Measurements from ENCODE around the gene MCOLN1.

The MCOLN1 gene

DNA sequence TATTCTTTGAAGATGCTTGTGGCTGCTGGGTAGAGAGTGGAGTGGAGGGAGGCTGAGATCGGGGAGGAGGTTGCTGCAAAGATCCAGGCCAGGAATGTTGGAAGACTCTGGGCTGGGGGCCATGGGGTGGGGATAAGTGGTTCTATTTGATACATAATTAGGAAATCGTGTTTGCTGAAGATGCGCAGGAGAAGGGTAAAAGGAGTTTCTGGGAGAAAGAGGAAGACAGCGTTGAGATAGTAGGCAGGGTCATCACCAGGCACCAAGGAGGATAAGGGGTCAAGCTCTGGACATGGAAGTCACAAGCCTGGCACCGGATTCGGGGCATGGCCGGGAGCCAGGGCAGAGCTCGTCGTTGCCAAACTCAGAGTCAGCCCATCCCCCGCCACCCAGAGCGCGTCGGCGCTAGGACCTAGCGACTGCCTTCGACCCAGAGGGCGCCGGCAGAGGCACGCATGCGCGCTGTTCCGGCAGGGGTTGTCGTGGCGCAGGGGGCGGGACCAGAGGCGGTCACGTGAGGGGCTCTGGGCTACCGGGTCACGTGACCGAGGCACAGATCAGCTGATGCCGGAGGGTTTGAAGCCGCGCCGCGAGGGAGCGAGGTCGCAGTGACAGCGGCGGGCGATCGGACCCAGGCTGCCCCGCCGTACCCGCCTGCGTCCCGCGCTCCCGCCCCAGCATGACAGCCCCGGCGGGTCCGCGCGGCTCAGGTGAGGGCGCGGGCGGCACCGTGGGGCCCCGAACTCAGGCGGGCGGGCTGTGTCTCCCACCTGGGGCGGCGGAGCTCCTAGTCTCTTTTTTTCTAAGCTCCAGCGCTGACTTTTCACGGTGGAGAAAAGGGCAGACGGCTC is at the start of gene MCOLN1:
Gene MCOLN1 (plus strand): TSS at position 553 of the 851 bp plus-strand sequence. CDS start 127 bp downstream, at position 680.
- peak; percentile 90 to 96 for DNase-seq

DNA sequence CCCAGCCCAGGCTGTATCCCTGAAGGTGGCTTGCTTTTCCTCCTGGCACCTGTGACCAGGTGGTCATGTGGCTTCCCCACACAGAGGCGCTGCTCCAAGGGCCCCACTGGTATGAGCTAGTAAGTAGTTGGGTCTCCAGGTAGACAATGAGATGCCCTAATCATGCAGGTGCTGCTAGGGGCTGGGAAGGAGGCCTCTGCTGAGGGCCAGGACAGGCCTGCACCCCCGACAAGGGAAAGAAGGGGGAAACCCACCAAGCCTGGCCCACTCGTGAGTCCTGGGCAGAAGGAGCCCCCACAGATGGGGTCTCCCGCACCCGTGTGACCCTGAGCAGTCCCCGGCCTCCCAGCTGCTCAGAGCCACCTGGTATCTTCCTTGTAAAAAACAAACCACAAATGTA is 46.8 kb upstream of the MCOLN1 start:
- no peak for DNase-seq

DNA sequence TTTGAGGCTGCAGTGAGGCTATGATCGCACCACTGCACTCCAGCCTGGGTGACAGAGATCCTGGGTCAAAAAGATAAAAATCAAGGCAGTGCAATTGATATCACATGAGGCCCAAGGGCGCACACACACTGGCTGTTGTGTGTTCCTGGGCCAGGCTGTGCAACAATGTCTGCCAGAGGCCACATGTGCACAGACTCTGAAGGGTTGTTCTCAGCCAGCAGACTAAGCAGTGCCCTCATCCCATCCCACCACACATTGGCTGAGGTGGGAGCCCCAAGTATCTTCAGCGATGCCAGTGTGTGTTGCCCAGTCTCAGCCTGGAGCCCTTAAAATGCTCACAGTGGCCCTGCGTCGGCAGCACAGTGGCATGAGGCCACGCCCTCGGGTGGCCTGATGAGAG is 46.2 kb upstream of the MCOLN1 start:
- DNase-seq = no peak

DNA sequence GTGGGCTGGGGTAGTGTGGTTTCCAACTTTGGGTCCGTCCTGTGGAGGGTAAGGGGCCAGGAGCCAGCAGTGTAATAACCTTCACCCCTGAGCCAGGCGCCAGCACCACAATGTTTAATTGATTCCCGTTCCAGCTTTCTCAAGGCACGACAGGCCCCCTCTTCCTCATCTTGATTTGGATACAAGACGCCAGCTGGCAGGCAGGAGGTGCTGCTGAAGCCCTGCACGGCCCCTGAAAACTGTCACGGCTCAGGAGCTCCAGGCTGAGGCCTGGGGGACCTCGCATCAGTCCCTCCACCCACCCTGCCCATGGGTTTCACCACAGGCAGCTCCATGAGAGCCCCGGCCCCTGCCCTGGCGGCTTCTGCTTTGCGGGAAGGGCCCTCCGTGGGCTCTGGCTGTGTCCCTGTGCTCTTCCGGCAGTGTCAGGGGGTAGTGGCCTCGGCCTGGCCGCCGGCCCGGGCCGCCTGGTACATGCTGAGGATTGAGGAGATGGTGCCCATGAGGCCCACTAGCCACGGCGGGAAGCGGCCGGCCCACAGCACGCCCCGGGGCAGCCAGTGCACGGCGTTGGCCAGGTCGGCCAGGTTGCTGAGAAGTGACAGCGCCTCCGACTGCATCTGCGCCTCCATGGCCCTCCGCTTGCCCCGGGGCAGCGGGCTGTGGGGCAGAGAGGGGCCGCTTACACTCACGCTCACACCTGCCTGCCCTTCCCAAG is 45.5 kb upstream of the MCOLN1 start:
- no peak for DNase-seq

DNA sequence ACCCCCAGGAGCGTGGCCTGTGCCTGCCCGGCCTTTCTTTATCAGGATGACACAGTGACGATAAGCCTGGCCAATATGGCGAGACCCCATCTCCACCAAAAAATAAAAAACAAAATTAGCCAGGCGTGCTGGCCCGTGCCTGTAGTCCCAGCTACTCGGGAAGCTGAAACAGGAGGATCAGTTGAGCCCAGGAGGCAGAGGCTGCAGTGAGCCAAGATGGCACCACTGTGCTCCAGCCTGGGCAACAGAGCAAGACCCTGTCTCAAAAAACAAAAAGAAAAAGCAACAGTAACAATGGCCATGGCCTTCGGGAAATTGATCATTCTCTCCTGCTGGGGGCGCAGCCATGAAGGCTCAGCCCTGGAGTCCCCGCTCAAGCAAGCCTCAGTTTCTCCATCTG is 44.7 kb upstream of the MCOLN1 start:
- no peak for DNase-seq

DNA sequence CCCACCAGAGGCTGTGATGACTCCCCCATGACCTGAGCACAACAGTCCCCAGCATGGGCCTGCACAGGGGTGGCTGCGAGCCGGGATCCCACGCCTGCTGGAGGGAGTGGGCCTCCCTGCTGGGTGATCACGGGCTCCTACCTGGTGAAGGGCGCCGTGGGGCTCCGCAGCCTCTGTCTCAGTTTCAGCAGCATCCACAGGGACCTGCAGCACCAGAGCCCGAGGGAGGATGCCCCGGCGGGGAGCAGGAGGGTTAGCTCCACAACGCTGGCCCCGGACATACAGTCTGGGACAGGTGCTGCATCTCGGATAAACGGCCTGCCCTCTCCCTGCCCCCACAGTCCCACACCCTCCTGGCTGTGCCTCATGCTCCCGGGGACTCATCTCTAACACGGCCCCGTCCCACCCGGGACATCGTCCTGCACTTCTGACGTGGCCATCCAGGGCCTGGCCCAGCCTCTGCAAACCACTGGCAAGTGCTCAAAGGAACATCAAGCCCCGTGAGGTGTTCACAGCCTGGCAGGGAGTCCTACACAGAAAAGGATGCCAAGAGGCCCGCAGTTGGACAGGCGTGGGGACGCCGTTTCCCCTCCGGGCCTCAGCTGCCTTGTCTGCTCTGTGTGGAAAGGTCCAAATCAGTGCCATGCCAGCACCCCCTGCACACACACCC is 44.1 kb upstream of the MCOLN1 start:
- DNase-seq = no peak

DNA sequence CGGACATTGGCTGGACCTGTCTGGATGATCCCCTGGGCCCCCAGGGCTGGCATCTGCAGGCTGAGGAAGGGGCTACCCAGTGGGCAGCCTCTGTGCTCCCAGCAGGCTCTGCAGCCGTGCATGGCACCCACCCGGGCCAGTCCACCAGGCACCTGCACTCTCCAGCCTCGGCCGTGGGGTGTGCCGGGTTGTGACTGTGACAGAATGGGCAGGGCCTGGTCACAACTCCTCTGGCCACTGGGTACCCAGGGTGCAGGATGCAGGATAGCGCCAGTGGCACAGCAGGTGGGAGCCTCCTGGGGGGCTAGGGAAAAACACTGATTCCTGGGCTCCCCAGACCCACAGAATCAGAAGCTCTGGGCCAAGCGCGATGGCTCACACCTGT is 43.6 kb upstream of the MCOLN1 start:
- no peak for DNase-seq

DNA sequence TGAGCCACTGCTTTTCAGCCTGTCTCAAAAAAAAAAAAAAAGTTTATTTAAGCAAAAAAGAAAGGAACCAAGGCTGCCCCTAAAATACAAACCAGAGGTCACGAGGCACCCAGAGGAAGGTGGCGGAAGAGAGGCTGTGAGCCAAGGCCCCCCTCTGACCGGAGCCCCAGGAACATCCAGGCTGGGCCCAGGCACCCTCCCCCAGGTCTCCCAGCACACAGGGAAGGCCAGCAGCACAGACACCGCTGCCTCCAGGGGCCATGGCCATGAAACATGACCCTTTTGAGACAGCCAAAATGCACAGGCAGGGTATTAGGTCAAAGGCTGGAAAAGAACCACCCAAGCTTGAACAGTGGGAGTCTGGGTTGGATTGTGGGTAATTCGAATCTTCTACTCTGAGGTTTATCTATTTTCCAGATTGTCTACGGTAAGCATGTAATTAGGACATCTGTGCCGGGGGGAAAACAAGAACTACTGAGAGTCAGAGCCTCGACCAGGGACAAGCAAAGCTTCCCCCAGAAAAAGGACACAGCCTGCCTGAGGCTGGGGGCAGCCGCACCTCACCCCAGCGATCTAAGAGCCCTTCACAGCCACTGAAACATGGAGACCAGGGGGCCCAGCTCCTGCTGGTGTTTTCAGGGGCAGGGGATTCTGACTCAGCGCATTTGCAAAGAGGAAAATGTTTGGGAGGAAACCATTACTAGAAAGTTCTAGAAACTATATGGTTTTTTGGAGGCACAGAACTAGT is 42.0 kb upstream of the MCOLN1 start:
- DNase-seq = no peak

DNA sequence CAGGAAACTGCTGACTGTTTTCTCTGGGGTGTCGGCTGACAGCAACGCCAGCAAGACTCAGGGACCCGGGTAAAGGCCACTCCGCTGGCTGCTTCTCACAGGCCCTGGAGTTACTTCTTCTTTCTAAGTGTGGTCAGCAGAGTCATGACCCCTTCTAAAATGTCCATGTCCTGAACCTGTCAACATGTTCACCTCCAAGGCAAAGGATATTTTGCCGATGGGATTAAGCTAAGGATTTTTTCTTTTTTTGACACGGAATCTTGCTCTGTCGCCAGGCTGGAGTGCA is 41.5 kb upstream of the MCOLN1 start:
- no peak for DNase-seq

DNA sequence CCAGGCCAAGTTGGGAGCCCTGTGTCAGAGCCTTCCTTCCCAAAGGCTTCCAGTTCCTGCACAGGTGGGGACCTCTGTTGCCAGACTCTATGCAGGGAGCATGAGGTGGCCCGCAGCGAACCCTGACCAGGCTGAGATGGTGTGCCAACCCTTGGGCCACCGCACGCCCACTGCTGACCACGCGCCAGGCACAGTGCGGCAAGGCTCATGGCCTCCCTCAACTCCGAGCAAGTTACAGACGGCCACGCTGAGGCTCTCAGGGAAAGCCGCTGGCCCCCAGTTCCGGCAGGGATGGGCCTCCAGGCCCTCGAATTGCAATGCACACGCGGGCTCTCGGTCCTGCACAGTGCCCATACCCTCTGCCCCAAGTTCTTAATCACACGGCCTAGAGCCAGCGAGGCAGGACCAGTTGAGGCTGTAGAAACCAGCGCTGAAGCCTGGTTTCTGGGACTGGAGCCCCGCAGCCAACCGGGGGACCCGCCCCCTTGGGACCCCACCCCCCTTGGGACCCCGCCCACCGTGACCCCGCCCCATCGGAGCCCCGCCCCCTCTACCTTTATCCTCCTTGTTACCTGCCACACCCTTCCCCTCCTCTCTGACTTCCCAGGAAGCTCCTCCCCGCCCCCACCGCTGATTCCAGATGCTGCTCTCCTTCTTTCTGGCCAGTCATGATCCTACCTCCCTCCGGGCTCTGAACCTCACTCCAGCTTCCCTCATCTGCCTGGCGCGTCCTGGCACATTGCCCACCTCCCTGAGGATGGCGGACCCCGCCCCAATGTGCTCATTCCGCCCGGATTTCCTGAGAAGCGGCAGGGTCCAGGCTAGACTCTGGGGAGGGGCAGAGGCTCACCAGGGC is 39.6 kb upstream of the MCOLN1 start:
- no peak for DNase-seq

DNA sequence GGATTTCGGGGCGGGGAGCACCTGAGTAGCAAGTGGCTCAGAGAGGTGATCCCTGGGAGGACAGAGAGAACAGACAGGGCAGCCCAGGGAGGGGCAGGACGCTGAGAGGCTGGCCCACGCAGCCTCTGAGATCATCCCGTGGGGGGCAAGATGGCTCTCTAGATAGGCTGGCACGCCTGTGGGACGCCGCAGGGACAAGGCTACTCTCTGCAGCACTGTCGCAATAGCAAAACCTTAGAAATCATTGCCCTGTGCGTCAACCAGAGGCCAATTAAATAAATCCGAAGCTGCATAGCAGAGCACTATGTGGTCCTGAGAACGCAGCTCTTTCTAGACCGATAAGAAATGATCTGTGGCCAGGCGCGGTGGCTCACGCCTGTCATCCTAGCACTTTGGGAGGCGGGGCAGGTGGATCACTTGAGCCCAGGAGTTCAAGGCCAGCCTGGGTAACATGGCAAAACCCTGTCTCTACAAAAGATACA is 38.7 kb upstream of the MCOLN1 start:
- no peak for DNase-seq

DNA sequence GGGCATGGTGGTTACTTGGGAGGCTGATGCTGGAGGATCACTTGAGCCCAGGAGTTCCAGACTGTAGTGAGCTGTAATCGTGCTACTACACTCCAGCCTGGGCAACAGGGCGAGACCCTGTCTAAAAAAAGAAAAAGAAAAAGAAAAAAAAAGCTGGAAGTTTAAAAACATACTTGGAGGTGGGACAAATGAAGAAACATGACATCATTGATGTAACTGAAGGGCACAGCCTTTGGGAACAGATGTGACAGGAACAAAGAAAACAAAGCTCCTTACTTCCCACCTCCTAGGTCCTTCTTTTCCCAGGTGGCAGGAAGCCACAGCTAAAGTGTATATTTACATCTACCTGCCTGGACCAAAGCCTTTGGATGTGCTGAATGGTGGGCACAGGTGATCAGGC is 35.5 kb upstream of the MCOLN1 start:
- no peak for DNase-seq

DNA sequence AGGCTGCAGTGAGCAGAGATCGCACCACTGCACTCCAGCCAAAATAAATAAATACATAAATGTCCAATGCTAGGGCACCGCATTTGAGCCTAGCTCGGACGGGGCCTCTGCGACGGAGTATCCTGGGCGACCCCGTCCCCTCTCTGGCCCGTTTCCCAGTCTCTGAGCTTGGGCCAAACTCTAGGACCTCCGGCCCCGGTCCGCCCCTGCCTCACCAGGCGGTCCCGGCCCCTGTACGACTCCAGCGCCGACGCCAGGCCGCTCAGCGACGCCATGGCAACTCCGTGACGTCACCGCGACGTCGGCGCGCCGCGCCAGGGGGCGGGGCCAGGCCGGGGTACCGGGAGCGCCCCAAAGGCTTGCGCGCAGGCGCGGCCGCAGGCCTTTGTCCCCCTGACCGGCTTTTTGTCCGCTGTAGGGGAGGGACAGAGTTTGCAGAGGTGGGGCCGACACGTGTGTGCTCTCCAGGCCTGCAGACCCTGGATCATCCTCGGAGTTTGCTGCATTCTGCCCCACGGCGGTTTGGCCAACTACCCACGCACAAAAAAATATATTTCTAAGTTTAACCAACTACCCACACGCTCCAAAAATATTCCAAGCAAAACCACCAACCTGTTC is 33.6 kb upstream of the MCOLN1 start, which contains the start of gene PEX11G:
Gene PEX11G (minus strand): TSS at position 300 of the 618 bp plus-strand sequence. CDS start 25 bp downstream, at position 275.
- DNase-seq = peak; percentile 71

DNA sequence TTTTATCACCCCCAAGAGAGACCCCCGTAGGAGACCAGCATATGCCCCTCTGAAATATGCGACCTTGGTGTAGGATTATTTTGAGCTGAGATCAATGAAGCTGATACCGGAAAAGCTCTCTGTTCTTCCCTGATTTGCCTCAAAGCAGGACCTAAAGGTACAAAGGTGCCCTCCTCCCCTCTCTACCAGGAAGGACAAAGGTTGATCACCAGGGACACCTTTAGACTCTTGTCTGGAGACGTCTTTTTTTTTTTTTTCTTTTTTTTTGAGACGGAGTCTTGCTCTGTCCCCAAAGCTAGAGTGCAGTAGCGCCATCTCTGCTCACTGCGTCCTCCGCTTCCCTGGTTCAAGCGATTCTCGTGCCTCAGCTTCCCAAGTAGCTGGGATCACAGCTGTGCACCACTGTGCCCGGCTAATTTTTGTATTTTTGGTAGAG is 32.8 kb upstream of the MCOLN1 start:
- DNase-seq = no peak

DNA sequence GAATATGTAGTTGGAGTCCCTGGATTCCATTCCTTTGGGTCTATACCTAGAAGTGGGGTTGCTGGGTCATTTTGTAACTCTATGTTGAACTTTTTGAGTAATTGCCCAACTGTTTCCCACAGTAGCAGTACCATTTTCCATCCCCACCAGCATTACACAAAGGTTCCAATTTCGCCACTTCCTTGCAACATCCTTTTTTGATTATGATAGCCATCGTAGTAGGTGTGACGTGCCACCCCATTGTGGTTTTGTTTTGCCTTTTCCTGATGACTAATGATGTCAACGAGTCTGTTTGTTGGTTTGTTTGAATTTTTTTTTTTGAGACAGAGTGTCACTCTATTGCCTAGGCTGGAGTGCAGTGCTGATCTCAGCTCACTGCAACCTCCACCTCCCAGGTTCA is 30.3 kb upstream of the MCOLN1 start:
- peak; percentile 4 to 7 for DNase-seq

DNA sequence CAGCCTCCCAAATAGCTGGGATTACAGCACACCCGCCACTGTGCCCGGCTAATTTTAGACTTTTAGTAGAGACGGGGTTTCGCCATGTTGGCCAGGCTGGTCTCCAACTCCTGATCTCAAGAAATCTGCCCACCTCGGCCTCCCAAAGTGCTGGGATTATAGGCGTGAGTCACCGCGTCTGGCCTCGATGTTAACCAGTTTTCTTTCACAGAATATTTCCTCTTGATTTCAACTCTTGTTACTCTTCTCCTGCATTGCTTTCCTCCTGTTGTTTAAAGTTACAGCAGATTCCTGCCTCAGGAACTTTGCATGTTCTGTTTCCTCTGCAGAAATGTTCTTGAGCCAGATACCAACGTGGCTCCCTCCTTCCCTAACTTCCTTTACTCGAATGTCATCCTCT is 29.9 kb upstream of the MCOLN1 start:
- no peak for DNase-seq

DNA sequence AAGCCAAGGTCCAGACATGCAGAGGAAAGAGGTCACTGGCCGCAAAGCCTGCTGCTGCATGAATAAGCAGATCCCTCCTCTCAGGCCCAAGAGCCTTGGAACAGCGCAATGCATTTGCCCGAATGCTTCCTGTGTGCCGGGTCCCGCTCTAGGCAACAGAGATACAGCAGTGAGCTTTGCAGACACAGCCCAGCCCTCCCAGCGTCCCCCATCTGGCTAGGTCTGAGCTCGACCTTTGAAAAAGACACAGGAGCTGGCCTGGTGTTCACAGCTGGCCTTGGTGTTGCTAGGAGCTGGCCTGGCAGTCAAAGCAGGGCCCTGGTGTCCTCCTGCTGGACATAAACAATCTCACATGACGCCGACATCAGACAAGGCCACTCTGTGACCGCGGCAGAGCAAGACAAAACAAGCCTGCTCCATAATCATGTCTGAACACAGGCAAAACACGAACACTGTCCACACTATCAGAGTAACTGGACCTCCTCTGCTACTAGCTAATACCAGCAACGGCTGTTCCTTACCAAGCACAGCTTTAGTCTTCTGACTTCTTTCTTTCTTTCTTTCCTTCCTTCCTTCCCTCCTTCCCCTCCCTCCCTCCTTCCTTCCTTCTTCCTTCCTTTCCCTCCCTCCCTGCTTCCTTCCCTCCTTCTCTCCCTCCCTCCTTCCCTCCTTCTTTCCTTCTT is 27.9 kb upstream of the MCOLN1 start:
- DNase-seq = no peak

DNA sequence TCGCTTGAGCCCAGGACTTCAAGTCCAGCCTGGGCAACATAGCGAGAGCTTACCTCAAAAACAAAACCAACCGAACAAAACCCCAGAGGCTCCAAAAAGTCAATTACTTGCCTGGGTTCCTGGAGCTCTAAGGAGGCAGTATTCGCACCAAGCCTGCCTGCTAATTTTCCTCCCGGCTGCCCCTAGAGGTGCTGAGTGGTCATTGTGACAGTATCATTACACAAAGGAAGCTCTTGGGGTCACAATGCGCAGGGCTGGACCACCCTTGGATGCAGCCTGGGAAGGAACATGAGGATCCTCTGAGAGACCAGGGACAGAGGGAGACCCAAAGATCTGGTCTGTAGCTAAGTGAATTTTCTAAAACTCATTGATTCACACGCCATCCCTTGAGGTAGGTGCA is 25.1 kb upstream of the MCOLN1 start:
- peak; percentile 39 to 56 for DNase-seq

DNA sequence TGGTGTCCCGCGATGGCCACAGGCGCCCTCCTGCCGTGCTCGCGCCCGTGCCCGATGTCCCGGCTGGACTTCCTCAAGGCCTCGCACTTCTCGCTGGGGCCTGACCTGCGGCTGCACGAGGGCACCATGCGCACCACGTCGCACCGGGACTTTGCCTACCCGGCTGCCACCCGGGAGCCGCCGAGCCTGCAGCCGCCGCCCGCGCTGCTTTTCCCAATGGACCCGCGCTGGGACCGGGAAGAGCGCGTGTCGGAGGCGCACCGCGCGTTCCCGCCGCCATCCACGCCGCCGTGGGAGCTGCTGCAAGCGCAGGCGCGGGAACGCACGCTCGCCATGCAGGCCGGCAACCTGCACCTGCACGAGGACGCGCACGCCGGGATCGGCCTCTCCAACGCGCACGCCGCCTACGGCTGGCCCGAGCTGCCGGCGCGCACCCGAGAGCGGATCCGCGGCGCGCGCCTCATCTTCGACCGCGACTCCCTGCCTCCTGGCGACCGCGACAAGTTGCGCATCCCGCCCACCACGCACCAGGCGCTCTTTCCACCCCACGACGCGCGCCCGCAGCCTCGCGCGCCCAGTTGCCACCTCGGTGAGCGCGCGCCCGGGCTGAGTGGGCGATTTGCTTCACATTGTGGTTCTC is 21.5 kb upstream of the MCOLN1 start:
- peak; percentile 46 to 51 for DNase-seq

DNA sequence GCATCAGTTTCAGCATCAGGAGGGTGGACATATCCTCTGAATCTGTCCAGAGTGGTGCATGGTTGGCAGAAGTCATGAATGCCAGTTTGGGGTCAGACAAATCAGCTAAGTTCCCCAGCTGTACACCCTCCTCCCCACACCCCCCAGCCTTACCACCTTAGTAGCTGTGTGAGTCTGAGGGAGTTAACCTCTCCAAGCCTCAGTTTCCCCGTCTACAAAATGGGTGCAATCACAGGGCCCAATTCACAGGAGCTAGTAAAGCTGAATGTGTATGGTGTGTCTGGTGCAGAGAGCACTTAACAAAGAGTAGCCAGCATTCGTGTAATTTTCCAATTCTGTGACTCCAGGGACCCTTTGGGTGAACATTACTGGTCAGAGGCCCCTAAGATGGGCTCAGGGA is 19.9 kb upstream of the MCOLN1 start:
- no peak for DNase-seq
